GM23338 (cell line): ENCODE data around the gene RPL32. TPM values are rescaled to one million over a fixed set of nuclear protein-coding genes. Genes with fewer than 3 reads are reported as not detected.

Source experiments
- ATAC-seq: fragments of 200-7000 bp; cut with Tn5 transposase; 3 replicates; pipeline ENCODE4 v1.9.1; 2020
- DNase-seq: peaks from one replicate; pipeline ENCODE4 v3.0.0-alpha.2; 2015; ENCODE audit warnings: low spot score
- H2AFZ ChIP-seq: fragments of 200-600 bp; sonication (generic); 2 replicates; pipeline ENCODE4 v1.8.0; 2016; ENCODE audit warnings: antibody characterized with exemption, mild to moderate bottlenecking, moderate library complexity
- H3F3A ChIP-seq: fragments of 200-600 bp; sonication (generic); replicated peaks from 2 replicates; pipeline ENCODE4 v1.8.0; 2017; ENCODE audit warnings: antibody characterized with exemption, mixed run types, low read depth
- H3K27ac ChIP-seq: fragments of 200-600 bp; sonication (generic); 2 replicates; pipeline ENCODE4 v1.6.1; 2016; ENCODE audit warnings: low read depth
- H3K27me3 ChIP-seq: fragments of 200-600 bp; sonication (generic); 2 replicates; pipeline ENCODE4 v1.8.0; 2016; ENCODE audit warnings: mild to moderate bottlenecking, mixed run types, moderate library complexity; ENCODE audit not compliant: insufficient read depth
- H3K36me3 ChIP-seq: fragments of 200-600 bp; sonication (generic); 2 replicates; pipeline ENCODE4 v1.8.0; 2016; ENCODE audit warnings: mild to moderate bottlenecking; ENCODE audit not compliant: insufficient read depth
- H3K4me1 ChIP-seq: fragments of 200-600 bp; sonication (generic); 2 replicates; pipeline ENCODE4 v1.8.0; 2016; ENCODE audit warnings: mild to moderate bottlenecking, moderate library complexity; ENCODE audit not compliant: insufficient read depth
- H3K4me2 ChIP-seq: fragments of 200-600 bp; sonication (generic); 2 replicates; pipeline ENCODE4 v1.7.1; 2017; ENCODE audit warnings: mixed run types
- H3K4me3 ChIP-seq: fragments of 200-600 bp; sonication (generic); 2 replicates; pipeline ENCODE4 v1.6.1; 2016; ENCODE audit warnings: mixed run types
- H3K79me2 ChIP-seq: fragments of 200-600 bp; sonication (generic); replicated peaks from 2 replicates; pipeline ENCODE4 v1.8.0; 2017; ENCODE audit warnings: mild to moderate bottlenecking; ENCODE audit not compliant: insufficient read depth
- H3K9me2 ChIP-seq: fragments of 200-600 bp; sonication (generic); 2 replicates; pipeline ENCODE4 v1.8.0; 2017; ENCODE audit not compliant: insufficient read depth
- H4K20me1 ChIP-seq: fragments of 200-600 bp; sonication (generic); replicated peaks from 2 replicates; pipeline ENCODE4 v1.8.0; 2017; ENCODE audit warnings: mild to moderate bottlenecking; ENCODE audit not compliant: insufficient read depth
- H3K27ac Mint-ChIP-seq: 2 replicates; pipeline ENCODE4 v1.8.0; 2020; ENCODE audit warnings: inconsistent platforms, mild to moderate bottlenecking, moderate library complexity, mixed read lengths
- H3K27me3 Mint-ChIP-seq: 3 replicates; pipeline ENCODE4 v1.8.0; 2022; ENCODE audit warnings: low read depth, mild to moderate bottlenecking, moderate library complexity, mixed read lengths, inconsistent platforms; ENCODE audit not compliant: insufficient read depth, poor library complexity
- H3K36me3 Mint-ChIP-seq: 3 replicates; pipeline ENCODE4 v1.8.0; 2021; ENCODE audit warnings: low read depth, mild to moderate bottlenecking, inconsistent platforms, moderate library complexity, mixed read lengths
- H3K4me1 Mint-ChIP-seq: 3 replicates; pipeline ENCODE4 v1.8.0; 2020; ENCODE audit warnings: mild to moderate bottlenecking, inconsistent platforms, mixed read lengths
- H3K4me3 Mint-ChIP-seq: 3 replicates; pipeline ENCODE4 v1.8.0; 2021; ENCODE audit warnings: moderate library complexity, mild to moderate bottlenecking, inconsistent platforms, mixed read lengths
- H3K9me3 Mint-ChIP-seq: 3 replicates; pipeline ENCODE4 v1.8.0; 2020; ENCODE audit warnings: moderate library complexity, mild to moderate bottlenecking, inconsistent platforms, mixed read lengths
- CREB1 ChIP-seq: fragments of 250-450 bp; sonication (Bioruptor Pico); IDR thresholded peaks from 2 replicates; pipeline ENCODE4 v1.5.0; 2020; ENCODE audit warnings: low read depth, mild to moderate bottlenecking, moderate library complexity
- CTCF ChIP-seq, 2 experiments: fragments of 200-600 bp in 1 of 2; sonication (generic) in 1 of 2; conservative IDR thresholded peaks; 2 replicates each; pipeline versions ENCODE4 v1.5.1 to v1.6.1; 2016 to 2017; ENCODE audit warnings: antibody characterized with exemption in 2 of 2, low read depth in 2 of 2, mild to moderate bottlenecking in 2 of 2, moderate library complexity in 1 of 2
- ETS1 ChIP-seq: IDR thresholded peaks from 2 replicates; pipeline ENCODE4 v1.6.1; 2016; ENCODE audit warnings: antibody characterized with exemption
- EZH2 ChIP-seq: fragments of 200-600 bp; sonication (generic); IDR thresholded peaks from one replicate; pipeline ENCODE4 v1.8.0; 2017; ENCODE audit warnings: antibody characterized with exemption, mild to moderate bottlenecking, low read depth; ENCODE audit not compliant: unreplicated experiment
- EZH2phosphoT487 ChIP-seq: fragments of 200-600 bp; sonication (generic); IDR thresholded peaks from one replicate; pipeline ENCODE4 v1.8.1; 2018; ENCODE audit warnings: antibody characterized with exemption; ENCODE audit not compliant: unreplicated experiment
- JUNB ChIP-seq: IDR thresholded peaks from one replicate; pipeline ENCODE4 v1.6.1; 2016; ENCODE audit warnings: antibody characterized with exemption; ENCODE audit not compliant: unreplicated experiment
- POLR2AphosphoS5 ChIP-seq: IDR thresholded peaks from 2 replicates; pipeline ENCODE4 v1.6.1; 2016; ENCODE audit warnings: antibody characterized with exemption, low read depth
- STAT1 ChIP-seq: IDR thresholded peaks from one replicate; pipeline ENCODE4 v1.6.1; 2016; ENCODE audit warnings: antibody characterized with exemption; ENCODE audit not compliant: unreplicated experiment
- ZNF114 ChIP-seq: fragments of 250-450 bp; sonication (Bioruptor Pico); IDR thresholded peaks from 2 replicates; pipeline ENCODE4 v1.5.0; 2020; ENCODE audit warnings: mild to moderate bottlenecking, moderate library complexity
- ZNF331 ChIP-seq: fragments of 250-450 bp; sonication (Bioruptor Pico); IDR thresholded peaks from 2 replicates; pipeline ENCODE4 v1.5.0; 2020; ENCODE audit warnings: low read depth, mild to moderate bottlenecking, moderate library complexity
- polyA plus RNA-seq: library from polyadenylated mRNA; unstranded; fragments of >200 nt; fragmentation: Nextera tagmentation; extraction: Ambion mirVana; gene quantifications from 2 replicates; pipeline ENCODE4 v1.2.1, GENCODE V29; 2016
- total RNA-seq: library from RNA; depleted of rRNA; stranded (reverse); fragments of >200 nt; shearing (Covaris generic); gene quantifications from 2 replicates; pipeline ENCODE4 v1.2.3, GENCODE V29; 2014
- TF ChIP-seq, protein P1 (sequence below): IDR thresholded peaks from one replicate; pipeline ENCODE4 v1.6.1; 2018; ENCODE audit warnings: antibody characterized with exemption; ENCODE audit not compliant: unreplicated experiment

Gene RPL32
- total and polyA plus RNA-seq, 2 experiments from 2014 or later, result 561 to 2,550 TPM

GRCh38 chr3:12808587-12808986 is 32.8 kb downstream of the RPL32 start:
- H3K27me3 ChIP-seq, result no peaks in the 10 kb centered on the region
- H3K4me3 Mint-ChIP-seq, result peak overlapping the region; percentile 45; the same call in 2 of the 3 replicates
- no peaks in the 10 kb centered on the region for H3K79me2 ChIP-seq
- no peak overlapping the region for H3K27ac Mint-ChIP-seq
- H2AFZ ChIP-seq, result no peak overlapping the region
- H3K27me3 Mint-ChIP-seq, result peaks cover 4% of the 10 kb centered on the region
- H3K9me2 ChIP-seq, result no peaks in the 10 kb centered on the region
- DNase-seq (no peak), ATAC-seq (no peak)
- peaks cover 24% of the 10 kb centered on the region for H3K36me3 Mint-ChIP-seq
- no peak overlapping the region for H3K4me3 ChIP-seq
- H3K27ac ChIP-seq, result no peak overlapping the region
- no peak overlapping the region for H3K4me2 ChIP-seq
- H3F3A ChIP-seq, result no peaks in the 10 kb centered on the region
- H4K20me1 ChIP-seq, result no peaks in the 10 kb centered on the region
- TF ChIP-seq CREB1 (CRISPR knock-in tag) (no peak), ZNF331 (CRISPR knock-in tag) (no peak), POLR2AphosphoS5 (no peak), STAT1 (no peak), CTCF (conservative IDR thresholded peaks at IDR 0.05; ENCODE audit: low read depth in 2 of 2) (no peak), ETS1 (no peak), EZH2phosphoT487 (no peak), ZNF114 (CRISPR knock-in tag) (no peak), EZH2 (no peak), JUNB (no peak)
- TF ChIP-seq, protein P1, sequence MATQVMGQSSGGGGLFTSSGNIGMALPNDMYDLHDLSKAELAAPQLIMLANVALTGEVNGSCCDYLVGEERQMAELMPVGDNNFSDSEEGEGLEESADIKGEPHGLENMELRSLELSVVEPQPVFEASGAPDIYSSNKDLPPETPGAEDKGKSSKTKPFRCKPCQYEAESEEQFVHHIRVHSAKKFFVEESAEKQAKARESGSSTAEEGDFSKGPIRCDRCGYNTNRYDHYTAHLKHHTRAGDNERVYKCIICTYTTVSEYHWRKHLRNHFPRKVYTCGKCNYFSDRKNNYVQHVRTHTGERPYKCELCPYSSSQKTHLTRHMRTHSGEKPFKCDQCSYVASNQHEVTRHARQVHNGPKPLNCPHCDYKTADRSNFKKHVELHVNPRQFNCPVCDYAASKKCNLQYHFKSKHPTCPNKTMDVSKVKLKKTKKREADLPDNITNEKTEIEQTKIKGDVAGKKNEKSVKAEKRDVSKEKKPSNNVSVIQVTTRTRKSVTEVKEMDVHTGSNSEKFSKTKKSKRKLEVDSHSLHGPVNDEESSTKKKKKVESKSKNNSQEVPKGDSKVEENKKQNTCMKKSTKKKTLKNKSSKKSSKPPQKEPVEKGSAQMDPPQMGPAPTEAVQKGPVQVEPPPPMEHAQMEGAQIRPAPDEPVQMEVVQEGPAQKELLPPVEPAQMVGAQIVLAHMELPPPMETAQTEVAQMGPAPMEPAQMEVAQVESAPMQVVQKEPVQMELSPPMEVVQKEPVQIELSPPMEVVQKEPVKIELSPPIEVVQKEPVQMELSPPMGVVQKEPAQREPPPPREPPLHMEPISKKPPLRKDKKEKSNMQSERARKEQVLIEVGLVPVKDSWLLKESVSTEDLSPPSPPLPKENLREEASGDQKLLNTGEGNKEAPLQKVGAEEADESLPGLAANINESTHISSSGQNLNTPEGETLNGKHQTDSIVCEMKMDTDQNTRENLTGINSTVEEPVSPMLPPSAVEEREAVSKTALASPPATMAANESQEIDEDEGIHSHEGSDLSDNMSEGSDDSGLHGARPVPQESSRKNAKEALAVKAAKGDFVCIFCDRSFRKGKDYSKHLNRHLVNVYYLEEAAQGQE, result no peak
- H3K36me3 ChIP-seq, result 0 out of 2 replicates have a peak, but pooled peaks cover 2% of the 10 kb centered on the region
- H3K4me1 Mint-ChIP-seq, result peaks cover 15% of the 10 kb centered on the region
- H3K9me3 Mint-ChIP-seq, result no peaks in the 10 kb centered on the region
- H3K4me1 ChIP-seq, result peaks cover 8% of the 10 kb centered on the region
